GM23248 (cell line): ENCODE results near the gene AK9.

Experiments used
- EZH2 ChIP-seq: fragments of 200-600 bp; sonication (generic); IDR thresholded peaks from 2 replicates; pipeline ENCODE4 v1.6.1; 2018; ENCODE audit warnings: antibody characterized with exemption, mild to moderate bottlenecking; ENCODE audit not compliant: insufficient read depth, poor library complexity, severe bottlenecking
- EZH2phosphoT487 ChIP-seq: fragments of 200-600 bp; sonication (generic); IDR thresholded peaks from 2 replicates; pipeline ENCODE4 v1.6.1; 2018; ENCODE audit warnings: antibody characterized with exemption, moderate library complexity, mild to moderate bottlenecking, low read depth; ENCODE audit not compliant: insufficient read depth

- TF ChIP-seq EZH2phosphoT487: no peak
- no peak for TF ChIP-seq EZH2
Measured at GRCh38 chr6:109678240-109678639, 12.8 kb downstream of the AK9 start.
